Nephron (organoid): ENCODE measurements around the gene NFX1.

Source experiments
- H3K27ac Mint-ChIP-seq, 3 experiments: 2 replicates each; pipeline ENCODE4 v1.8.0; 2020; ENCODE audit warnings: mixed read lengths in 3 of 3, mild to moderate bottlenecking in 2 of 3, moderate library complexity in 1 of 3
- H3K27me3 Mint-ChIP-seq: 2 replicates; pipeline ENCODE4 v1.8.0; 2021; ENCODE audit warnings: low read depth, mild to moderate bottlenecking, moderate library complexity, mixed read lengths
- H3K36me3 Mint-ChIP-seq: 2 replicates; pipeline ENCODE4 v1.8.0; 2020; ENCODE audit warnings: low read depth, mixed read lengths
- H3K4me1 Mint-ChIP-seq: 2 replicates; pipeline ENCODE4 v1.8.0; 2020; ENCODE audit warnings: mixed read lengths
- H3K4me3 Mint-ChIP-seq, 3 experiments: 2 replicates each; pipeline ENCODE4 v1.8.0; 2020; ENCODE audit warnings: mild to moderate bottlenecking in 3 of 3, mixed read lengths in 3 of 3, moderate library complexity in 2 of 3
- H3K9me3 Mint-ChIP-seq: 2 replicates; pipeline ENCODE4 v1.8.0; 2020; ENCODE audit warnings: mixed read lengths
- TF ChIP-seq, protein P1 (sequence below), 3 experiments: fragments of 200-600 bp; sonication (generic); IDR thresholded peaks; one replicate each; pipeline ENCODE4 v1.5.0; 2021; ENCODE audit warnings: antibody characterized with exemption in 3 of 3; ENCODE audit not compliant: unreplicated experiment in 3 of 3

NFX1 gene

GRCh38 chr9:33346564-33346963 is 56.2 kb downstream of the NFX1 start:
- Mint-ChIP-seq H3K27me3 (no peaks in the 10 kb centered on the region), H3K9me3 (no peaks in the 10 kb centered on the region), H3K36me3 (peaks cover 72% of the 10 kb centered on the region), H3K4me3 (no peak overlapping the region), H3K4me1 (no peaks in the 10 kb centered on the region), H3K27ac (no peak overlapping the region)
- TF ChIP-seq, protein P1, sequence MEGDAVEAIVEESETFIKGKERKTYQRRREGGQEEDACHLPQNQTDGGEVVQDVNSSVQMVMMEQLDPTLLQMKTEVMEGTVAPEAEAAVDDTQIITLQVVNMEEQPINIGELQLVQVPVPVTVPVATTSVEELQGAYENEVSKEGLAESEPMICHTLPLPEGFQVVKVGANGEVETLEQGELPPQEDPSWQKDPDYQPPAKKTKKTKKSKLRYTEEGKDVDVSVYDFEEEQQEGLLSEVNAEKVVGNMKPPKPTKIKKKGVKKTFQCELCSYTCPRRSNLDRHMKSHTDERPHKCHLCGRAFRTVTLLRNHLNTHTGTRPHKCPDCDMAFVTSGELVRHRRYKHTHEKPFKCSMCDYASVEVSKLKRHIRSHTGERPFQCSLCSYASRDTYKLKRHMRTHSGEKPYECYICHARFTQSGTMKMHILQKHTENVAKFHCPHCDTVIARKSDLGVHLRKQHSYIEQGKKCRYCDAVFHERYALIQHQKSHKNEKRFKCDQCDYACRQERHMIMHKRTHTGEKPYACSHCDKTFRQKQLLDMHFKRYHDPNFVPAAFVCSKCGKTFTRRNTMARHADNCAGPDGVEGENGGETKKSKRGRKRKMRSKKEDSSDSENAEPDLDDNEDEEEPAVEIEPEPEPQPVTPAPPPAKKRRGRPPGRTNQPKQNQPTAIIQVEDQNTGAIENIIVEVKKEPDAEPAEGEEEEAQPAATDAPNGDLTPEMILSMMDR (IDR thresholded peaks at IDR 0.05; ENCODE audit: unreplicated experiment in 3 of 3): no peak

DNA sequence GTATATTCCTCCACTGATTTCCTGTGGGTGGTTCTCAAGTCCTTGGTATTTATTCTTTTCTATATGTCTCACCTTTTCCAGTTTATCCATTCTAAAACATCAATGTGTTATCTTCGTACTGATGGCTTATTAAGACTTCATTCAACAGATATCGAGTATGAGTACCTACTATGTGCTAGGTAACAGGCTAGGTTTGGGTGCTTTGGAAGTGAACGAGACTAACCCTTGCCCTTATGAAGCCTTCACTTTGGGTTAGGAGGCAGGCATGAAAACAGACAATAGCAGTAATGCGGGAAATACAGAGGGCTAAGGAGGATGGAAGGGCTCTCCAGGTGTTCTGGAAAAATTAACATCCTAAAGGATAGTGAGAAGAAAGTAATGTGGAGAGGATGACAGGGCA is 58.7 kb downstream of the NFX1 start:
- TF ChIP-seq, protein P1 (IDR thresholded peaks at IDR 0.05; ENCODE audit: unreplicated experiment in 3 of 3): no peak
- no peaks in the 10 kb centered on the region for H3K9me3 Mint-ChIP-seq

GRCh38 chr9:33349743-33350142 is 59.4 kb downstream of the NFX1 start:
- Mint-ChIP-seq H3K27me3 (no peaks in the 10 kb centered on the region), H3K4me3 (no peak overlapping the region), H3K36me3 (peaks cover 51% of the 10 kb centered on the region), H3K4me1 (no peaks in the 10 kb centered on the region), H3K9me3 (no peaks in the 10 kb centered on the region), H3K27ac (no peak overlapping the region)
- TF ChIP-seq, protein P1 (IDR thresholded peaks at IDR 0.05; ENCODE audit: unreplicated experiment in 3 of 3): no peak

More for the DNA sequence above, 58.7 kb downstream of the NFX1 start:
- H3K27me3 Mint-ChIP-seq: no peaks in the 10 kb centered on the region
- H3K4me1 Mint-ChIP-seq: no peaks in the 10 kb centered on the region
- no peak overlapping the region for H3K4me3 Mint-ChIP-seq
- H3K27ac Mint-ChIP-seq: no peak overlapping the region
- H3K36me3 Mint-ChIP-seq: peaks cover 49% of the 10 kb centered on the region

- H3K27me3 Mint-ChIP-seq: no peaks in the 10 kb centered on the region
- no peaks in the 10 kb centered on the region for H3K4me1 Mint-ChIP-seq
- H3K36me3 Mint-ChIP-seq: peaks cover 57% of the 10 kb centered on the region
- no peak overlapping the region for H3K4me3 Mint-ChIP-seq
- H3K9me3 Mint-ChIP-seq: no peaks in the 10 kb centered on the region
- no peak overlapping the region for H3K27ac Mint-ChIP-seq
- TF ChIP-seq, protein P1 (IDR thresholded peaks at IDR 0.05; ENCODE audit: unreplicated experiment in 3 of 3): no peak
These were observed 60.0 kb downstream of the NFX1 start for GRCh38 chr9:33350310-33350709.

GRCh38 chr9:33351547-33351946 is 61.2 kb downstream of the NFX1 start:
- TF ChIP-seq, protein P1 (IDR thresholded peaks at IDR 0.05; ENCODE audit: unreplicated experiment in 3 of 3): no peak
- Mint-ChIP-seq H3K27ac (no peak overlapping the region), H3K4me1 (no peaks in the 10 kb centered on the region), H3K36me3 (peaks cover 56% of the 10 kb centered on the region), H3K27me3 (no peaks in the 10 kb centered on the region), H3K9me3 (no peaks in the 10 kb centered on the region), H3K4me3 (no peak overlapping the region)

- Mint-ChIP-seq H3K4me1 (no peaks in the 10 kb centered on the region), H3K36me3 (peaks cover 28% of the 10 kb centered on the region), H3K4me3 (no peak overlapping the region), H3K27ac (no peak overlapping the region), H3K9me3 (no peaks in the 10 kb centered on the region), H3K27me3 (no peaks in the 10 kb centered on the region)
- TF ChIP-seq, protein P1 (IDR thresholded peaks at IDR 0.05; ENCODE audit: unreplicated experiment in 3 of 3): no peak
These were observed 64.4 kb downstream of the NFX1 start for GRCh38 chr9:33354651-33355211.
